HEK293 (cell line): ENCODE measurements around the gene SLC12A3.

Experiments used
- BCL11A ChIP-seq: fragments of 450-650 bp; formaldehyde crosslinking; IDR thresholded peaks from 2 replicates; pipeline ENCODE4 v1.5.1; 2016; ENCODE audit warnings: low read depth, missing biosample characterization, missing genetic modification characterization
- KLF10 ChIP-seq: fragments of 450-650 bp; IDR thresholded peaks from 2 replicates; pipeline ENCODE4 v1.5.1; 2018; ENCODE audit warnings: missing biosample characterization, mild to moderate bottlenecking, missing genetic modification characterization
- ZNF138 ChIP-seq: fragments of 450-650 bp; formaldehyde crosslinking; IDR thresholded peaks from 2 replicates; pipeline ENCODE4 v1.5.1; 2016; ENCODE audit warnings: missing biosample characterization, missing genetic modification characterization, borderline replicate concordance
- ZNF169 ChIP-seq: fragments of 450-650 bp; formaldehyde crosslinking; IDR thresholded peaks from 2 replicates; pipeline ENCODE4 v1.5.1; 2016; ENCODE audit warnings: missing biosample characterization, missing genetic modification characterization
- ZNF274 ChIP-seq, 2 experiments: fragments of 200-500 bp in 1 of 2; fragments of 450-650 bp in 1 of 2; sonication (Bioruptor generic) in 1 of 2; formaldehyde crosslinking in 1 of 2; IDR thresholded peaks; 2 replicates each; pipeline versions ENCODE4 v1.5.1 to v1.6.1; 2014 to 2016; ENCODE audit warnings: borderline replicate concordance in 1 of 2, inconsistent platforms in 1 of 2, low read length in 1 of 2, missing biosample characterization in 1 of 2, missing genetic modification characterization in 1 of 2
- ZNF558 ChIP-seq: fragments of 450-650 bp; formaldehyde crosslinking; IDR thresholded peaks from 2 replicates; pipeline ENCODE4 v1.5.1; 2016; ENCODE audit warnings: missing biosample characterization, missing genetic modification characterization
- TF ChIP-seq, protein P1 (sequence below): fragments of 450-650 bp; formaldehyde crosslinking; IDR thresholded peaks from 2 replicates; pipeline ENCODE4 v1.5.1; 2016; ENCODE audit warnings: missing biosample characterization, missing genetic modification characterization
- TF ChIP-seq, protein P2 (sequence below): fragments of 450-650 bp; formaldehyde crosslinking; IDR thresholded peaks from 2 replicates; pipeline ENCODE4 v1.5.1; 2016; ENCODE audit warnings: missing biosample characterization, missing genetic modification characterization
- TF ChIP-seq, protein P3 (sequence below): fragments of 450-650 bp; formaldehyde crosslinking; IDR thresholded peaks from 2 replicates; pipeline ENCODE4 v1.5.1; 2016; ENCODE audit warnings: missing biosample characterization, missing genetic modification characterization
- TF ChIP-seq, protein P4 (sequence below): fragments of 450-650 bp; formaldehyde crosslinking; IDR thresholded peaks from 2 replicates; pipeline ENCODE4 v1.5.1; 2016; ENCODE audit warnings: missing biosample characterization, missing genetic modification characterization
- TF ChIP-seq, protein P5 (sequence below): fragments of 450-650 bp; formaldehyde crosslinking; IDR thresholded peaks from 2 replicates; pipeline ENCODE4 v1.5.1; 2017; ENCODE audit warnings: missing biosample characterization, missing genetic modification characterization
- TF ChIP-seq, protein P6 (sequence below): fragments of 450-650 bp; formaldehyde crosslinking; IDR thresholded peaks from 2 replicates; pipeline ENCODE4 v1.5.1; 2016; ENCODE audit warnings: missing biosample characterization, missing genetic modification characterization

DNA sequence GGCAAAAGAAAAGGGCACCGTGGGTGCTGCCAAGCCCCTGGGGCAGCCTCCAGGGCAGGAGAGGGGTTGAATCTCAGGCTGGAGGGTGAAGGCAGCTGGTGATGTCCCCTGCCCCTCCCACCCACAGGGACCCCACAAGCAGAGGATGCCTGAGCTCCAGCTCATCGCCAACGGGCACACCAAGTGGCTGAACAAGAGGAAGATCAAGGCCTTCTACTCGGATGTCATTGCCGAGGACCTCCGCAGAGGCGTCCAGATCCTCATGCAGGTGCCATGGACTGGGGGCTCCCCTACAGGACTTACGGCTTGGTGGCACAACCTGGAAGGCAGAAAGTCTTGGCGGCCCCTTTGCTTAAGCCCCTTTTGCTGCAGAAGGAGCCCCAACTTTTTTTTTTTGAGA is 21.8 kb downstream of the SLC12A3 start:
- TF ChIP-seq ZNF558 (tag by site-specific recombination) (no peak), ZNF138 (tag by site-specific recombination) (no peak), ZNF169 (no peak), KLF10 (tag by site-specific recombination) (no peak), ZNF274 (IDR thresholded peaks at IDR 0.05; ENCODE audit: low read length) (no peak), ZNF274 (tag by site-specific recombination; IDR thresholded peaks at IDR 0.05; ENCODE audit: borderline replicate concordance) (no peak), BCL11A (tag by site-specific recombination) (no peak)
- TF ChIP-seq, protein P1, sequence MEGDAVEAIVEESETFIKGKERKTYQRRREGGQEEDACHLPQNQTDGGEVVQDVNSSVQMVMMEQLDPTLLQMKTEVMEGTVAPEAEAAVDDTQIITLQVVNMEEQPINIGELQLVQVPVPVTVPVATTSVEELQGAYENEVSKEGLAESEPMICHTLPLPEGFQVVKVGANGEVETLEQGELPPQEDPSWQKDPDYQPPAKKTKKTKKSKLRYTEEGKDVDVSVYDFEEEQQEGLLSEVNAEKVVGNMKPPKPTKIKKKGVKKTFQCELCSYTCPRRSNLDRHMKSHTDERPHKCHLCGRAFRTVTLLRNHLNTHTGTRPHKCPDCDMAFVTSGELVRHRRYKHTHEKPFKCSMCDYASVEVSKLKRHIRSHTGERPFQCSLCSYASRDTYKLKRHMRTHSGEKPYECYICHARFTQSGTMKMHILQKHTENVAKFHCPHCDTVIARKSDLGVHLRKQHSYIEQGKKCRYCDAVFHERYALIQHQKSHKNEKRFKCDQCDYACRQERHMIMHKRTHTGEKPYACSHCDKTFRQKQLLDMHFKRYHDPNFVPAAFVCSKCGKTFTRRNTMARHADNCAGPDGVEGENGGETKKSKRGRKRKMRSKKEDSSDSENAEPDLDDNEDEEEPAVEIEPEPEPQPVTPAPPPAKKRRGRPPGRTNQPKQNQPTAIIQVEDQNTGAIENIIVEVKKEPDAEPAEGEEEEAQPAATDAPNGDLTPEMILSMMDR (tag by site-specific recombination), result no peak
- TF ChIP-seq, protein P2, sequence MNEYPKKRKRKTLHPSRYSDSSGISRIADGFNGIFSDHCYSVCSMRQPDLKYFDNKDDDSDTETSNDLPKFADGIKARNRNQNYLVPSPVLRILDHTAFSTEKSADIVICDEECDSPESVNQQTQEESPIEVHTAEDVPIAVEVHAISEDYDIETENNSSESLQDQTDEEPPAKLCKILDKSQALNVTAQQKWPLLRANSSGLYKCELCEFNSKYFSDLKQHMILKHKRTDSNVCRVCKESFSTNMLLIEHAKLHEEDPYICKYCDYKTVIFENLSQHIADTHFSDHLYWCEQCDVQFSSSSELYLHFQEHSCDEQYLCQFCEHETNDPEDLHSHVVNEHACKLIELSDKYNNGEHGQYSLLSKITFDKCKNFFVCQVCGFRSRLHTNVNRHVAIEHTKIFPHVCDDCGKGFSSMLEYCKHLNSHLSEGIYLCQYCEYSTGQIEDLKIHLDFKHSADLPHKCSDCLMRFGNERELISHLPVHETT (tag by site-specific recombination), result no peak
- TF ChIP-seq, protein P3, sequence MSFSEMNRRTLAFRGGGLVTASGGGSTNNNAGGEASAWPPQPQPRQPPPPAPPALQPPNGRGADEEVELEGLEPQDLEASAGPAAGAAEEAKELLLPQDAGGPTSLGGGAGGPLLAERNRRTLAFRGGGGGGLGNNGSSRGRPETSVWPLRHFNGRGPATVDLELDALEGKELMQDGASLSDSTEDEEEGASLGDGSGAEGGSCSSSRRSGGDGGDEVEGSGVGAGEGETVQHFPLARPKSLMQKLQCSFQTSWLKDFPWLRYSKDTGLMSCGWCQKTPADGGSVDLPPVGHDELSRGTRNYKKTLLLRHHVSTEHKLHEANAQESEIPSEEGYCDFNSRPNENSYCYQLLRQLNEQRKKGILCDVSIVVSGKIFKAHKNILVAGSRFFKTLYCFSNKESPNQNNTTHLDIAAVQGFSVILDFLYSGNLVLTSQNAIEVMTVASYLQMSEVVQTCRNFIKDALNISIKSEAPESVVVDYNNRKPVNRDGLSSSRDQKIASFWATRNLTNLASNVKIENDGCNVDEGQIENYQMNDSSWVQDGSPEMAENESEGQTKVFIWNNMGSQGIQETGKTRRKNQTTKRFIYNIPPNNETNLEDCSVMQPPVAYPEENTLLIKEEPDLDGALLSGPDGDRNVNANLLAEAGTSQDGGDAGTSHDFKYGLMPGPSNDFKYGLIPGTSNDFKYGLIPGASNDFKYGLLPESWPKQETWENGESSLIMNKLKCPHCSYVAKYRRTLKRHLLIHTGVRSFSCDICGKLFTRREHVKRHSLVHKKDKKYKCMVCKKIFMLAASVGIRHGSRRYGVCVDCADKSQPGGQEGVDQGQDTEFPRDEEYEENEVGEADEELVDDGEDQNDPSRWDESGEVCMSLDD (tag by site-specific recombination), result no peak
- TF ChIP-seq, protein P4, sequence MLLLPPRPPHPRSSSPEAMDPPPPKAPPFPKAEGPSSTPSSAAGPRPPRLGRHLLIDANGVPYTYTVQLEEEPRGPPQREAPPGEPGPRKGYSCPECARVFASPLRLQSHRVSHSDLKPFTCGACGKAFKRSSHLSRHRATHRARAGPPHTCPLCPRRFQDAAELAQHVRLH, result no peak
- TF ChIP-seq, protein P5, sequence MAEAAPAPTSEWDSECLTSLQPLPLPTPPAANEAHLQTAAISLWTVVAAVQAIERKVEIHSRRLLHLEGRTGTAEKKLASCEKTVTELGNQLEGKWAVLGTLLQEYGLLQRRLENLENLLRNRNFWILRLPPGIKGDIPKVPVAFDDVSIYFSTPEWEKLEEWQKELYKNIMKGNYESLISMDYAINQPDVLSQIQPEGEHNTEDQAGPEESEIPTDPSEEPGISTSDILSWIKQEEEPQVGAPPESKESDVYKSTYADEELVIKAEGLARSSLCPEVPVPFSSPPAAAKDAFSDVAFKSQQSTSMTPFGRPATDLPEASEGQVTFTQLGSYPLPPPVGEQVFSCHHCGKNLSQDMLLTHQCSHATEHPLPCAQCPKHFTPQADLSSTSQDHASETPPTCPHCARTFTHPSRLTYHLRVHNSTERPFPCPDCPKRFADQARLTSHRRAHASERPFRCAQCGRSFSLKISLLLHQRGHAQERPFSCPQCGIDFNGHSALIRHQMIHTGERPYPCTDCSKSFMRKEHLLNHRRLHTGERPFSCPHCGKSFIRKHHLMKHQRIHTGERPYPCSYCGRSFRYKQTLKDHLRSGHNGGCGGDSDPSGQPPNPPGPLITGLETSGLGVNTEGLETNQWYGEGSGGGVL (tag by site-specific recombination), result no peak
- TF ChIP-seq, protein P6, sequence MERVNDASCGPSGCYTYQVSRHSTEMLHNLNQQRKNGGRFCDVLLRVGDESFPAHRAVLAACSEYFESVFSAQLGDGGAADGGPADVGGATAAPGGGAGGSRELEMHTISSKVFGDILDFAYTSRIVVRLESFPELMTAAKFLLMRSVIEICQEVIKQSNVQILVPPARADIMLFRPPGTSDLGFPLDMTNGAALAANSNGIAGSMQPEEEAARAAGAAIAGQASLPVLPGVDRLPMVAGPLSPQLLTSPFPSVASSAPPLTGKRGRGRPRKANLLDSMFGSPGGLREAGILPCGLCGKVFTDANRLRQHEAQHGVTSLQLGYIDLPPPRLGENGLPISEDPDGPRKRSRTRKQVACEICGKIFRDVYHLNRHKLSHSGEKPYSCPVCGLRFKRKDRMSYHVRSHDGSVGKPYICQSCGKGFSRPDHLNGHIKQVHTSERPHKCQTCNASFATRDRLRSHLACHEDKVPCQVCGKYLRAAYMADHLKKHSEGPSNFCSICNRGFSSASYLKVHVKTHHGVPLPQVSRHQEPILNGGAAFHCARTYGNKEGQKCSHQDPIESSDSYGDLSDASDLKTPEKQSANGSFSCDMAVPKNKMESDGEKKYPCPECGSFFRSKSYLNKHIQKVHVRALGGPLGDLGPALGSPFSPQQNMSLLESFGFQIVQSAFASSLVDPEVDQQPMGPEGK (tag by site-specific recombination), result no peak
